Right forelimb (tissue), 1 donor: Measurements from ENCODE around the gene RBM17.
"Not testable (repeated sequence)": the region's sequence is repeated elsewhere in the genome, so short reads cannot be mapped to it uniquely, and the experiment has no call there.

Source experiments
- DNase-seq: peaks from one replicate; pipeline ENCODE4 v3.0.0-alpha.2; 2018

Gene RBM17

GRCh38 chr10:6138456-6138855, 49.6 kb downstream of the RBM17 start:
- DNase-seq = no peak

DNA sequence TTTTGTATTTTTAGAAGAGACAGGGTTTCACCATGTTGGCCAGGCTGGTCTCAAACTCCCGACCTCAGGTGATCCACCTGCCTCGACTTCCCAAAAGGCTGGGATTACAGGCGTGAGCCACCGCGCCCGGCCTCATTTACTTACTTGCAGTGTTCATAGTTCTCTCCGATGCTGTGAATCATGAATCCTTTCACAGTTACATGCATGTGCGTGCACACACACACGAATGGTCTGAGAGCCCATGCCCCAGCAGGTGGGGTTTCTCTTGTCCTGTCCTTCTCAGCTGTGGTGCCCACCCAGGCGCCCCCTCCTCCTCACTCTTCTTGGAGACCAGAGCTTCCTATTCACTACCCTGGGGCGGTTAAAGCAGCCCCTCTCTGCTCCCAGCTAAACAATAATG, 50.6 kb downstream of the RBM17 start:
- no peak for DNase-seq

GRCh38 chr10:6140141-6140841, 51.5 kb downstream of the RBM17 start:
- no peak for DNase-seq

DNA sequence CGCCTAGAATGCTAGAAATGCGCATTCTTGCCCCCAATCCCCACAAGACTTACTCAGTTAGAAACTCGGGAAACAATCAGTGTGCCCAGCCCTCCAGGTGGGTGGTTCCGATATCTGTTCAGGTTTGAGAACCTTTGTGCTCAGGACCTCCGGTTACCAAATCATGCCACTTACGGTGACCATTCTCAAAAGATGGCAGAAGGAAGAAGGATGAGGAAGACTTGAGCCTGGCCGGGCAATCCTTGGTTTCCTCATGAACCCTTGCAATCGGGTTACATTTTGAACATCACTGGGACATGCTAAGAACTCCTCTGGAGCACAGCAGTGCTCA, 52.1 kb downstream of the RBM17 start:
- no peak for DNase-seq

- no peak for DNase-seq
Observed at GRCh38 chr10:6141296-6142151, 52.7 kb downstream of the RBM17 start.

- not testable (repeated sequence) for DNase-seq
Observed at GRCh38 chr10:6142186-6142585, 53.4 kb downstream of the RBM17 start.

GRCh38 chr10:6142644-6143043, 53.8 kb downstream of the RBM17 start:
- no peak for DNase-seq

GRCh38 chr10:6143181-6143580, 54.3 kb downstream of the RBM17 start:
- DNase-seq = no peak

DNA sequence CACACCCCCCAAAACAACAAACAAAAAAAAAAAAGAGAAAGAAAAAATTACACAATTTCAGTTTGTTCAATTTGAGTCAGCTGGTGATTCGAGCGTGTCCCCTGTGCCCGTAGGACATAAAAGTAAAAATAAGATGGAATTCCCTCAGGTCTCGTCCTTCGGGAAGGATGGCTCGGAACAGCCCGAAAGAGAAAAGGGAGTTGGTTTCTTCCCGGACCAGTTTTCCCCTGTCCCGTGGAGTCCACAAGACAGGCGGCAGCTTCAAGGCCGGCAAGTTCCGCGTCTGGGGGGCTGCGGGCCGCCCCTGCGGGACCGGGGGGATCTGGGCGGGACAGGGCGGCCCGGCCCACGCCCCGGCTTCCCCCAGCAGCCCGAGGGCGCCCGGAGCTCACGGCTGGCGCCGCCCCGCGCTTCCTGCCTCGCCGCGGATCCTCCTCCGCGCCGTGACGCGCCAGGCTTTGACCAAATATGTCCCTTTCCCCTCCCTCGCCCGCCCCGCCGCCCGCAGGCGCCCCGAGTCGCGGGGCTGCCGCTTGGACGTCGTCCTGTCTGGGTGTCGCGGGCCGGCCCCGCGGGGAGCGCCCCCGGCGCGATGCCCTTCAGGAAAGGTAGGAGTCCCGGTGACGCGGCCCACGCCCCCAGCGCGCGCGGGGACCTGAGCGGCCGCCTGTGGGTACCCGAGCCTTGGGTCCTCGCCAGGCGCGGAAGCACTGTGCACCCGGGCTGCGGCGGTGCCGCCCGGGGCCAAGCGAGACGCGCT, 55.8 kb downstream of the RBM17 start:
- peak; percentile 89 for DNase-seq

DNA sequence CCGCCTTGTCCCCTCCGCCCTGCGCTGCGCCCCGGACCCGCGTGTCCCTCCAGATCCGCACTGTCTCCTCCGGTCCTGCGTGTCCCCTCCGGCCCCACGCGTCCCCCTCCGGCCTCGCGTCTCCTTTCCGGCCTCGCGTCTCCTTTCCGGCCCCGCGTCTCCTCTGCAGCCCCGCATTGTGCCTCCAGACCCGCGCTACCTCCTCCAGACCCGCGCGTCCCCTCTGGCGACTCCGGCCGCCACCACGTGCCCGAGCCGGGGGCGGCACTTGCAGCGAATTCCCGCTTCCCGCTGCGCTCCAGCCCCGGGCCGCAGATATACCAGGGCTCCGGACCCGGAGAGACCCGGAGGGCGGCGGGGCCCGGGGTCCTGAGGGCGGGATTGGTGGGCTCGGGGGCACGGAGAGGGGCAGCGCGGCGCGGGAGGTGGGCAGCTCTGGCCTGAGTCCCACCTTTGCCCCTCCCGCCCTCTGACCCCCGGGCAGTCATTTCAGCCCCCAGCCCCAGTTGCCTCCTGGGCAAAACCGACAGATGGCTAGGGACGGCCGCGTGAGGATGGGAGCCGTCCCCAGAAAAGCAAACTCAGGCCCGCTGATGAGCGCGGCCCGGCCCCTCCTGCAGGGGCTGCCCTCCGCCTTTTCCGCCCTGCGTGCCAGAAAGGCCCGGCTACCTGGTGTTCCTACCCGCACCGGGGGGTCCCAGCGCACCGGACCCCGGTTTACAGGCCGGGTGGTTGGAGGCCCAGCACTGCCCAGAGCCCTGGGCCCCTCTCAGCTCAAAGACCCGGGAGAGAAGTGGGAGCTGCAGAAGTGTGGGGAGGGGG, 56.5 kb downstream of the RBM17 start:
- DNase-seq = peak; percentile 64

GRCh38 chr10:6146013-6146785, 57.4 kb downstream of the RBM17 start:
- DNase-seq = no peak

DNA sequence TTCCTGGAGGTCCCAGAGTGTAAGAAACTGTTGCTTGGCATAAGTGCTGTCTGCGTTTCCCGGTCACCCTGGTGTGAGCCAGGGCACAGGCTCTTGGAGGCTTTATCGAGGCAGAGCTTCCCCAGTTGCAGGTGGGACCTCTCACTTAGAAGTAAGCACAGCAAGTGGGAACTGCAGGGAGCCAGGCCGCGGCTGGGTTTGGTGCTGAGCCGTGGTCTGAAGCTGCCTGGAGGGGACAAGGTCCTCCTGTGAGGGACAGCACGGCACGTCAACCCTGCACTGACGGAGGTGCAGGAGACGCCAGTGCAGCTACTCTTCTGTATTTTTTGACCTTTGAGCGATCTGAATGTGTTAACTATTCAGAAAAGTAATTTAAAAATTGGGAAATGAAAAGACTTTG, 58.1 kb downstream of the RBM17 start:
- no peak for DNase-seq

GRCh38 chr10:6148251-6148701, 59.4 kb downstream of the RBM17 start:
- DNase-seq = no peak

- DNase-seq = no peak
Observed at GRCh38 chr10:6148908-6149307, 60.1 kb downstream of the RBM17 start.

- peak; percentile 59 for DNase-seq
Observed at GRCh38 chr10:6151087-6151977, 62.5 kb downstream of the RBM17 start.

DNA sequence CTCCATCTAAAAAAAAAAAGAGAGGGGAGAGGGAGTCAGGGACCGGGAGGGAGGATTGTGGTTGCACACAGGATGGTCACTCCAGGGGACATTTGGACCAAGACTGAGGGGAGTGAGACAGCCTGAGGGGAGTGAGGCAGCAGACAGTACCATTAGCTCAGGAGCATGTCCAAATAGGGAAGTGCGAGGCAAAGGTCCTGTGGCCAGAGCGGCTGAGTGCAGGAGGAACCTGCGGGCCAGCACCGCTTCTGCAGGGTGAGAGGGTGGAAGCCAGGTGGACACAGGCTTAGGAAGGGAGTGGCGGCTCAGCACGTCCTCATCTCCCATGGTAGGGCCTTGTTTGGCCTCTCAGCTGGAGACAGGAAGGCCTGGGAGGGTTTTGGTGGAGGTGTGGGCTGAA, 65.0 kb downstream of the RBM17 start:
- no peak for DNase-seq

GRCh38 chr10:6154566-6154965, 65.7 kb downstream of the RBM17 start:
- DNase-seq = no peak

DNA sequence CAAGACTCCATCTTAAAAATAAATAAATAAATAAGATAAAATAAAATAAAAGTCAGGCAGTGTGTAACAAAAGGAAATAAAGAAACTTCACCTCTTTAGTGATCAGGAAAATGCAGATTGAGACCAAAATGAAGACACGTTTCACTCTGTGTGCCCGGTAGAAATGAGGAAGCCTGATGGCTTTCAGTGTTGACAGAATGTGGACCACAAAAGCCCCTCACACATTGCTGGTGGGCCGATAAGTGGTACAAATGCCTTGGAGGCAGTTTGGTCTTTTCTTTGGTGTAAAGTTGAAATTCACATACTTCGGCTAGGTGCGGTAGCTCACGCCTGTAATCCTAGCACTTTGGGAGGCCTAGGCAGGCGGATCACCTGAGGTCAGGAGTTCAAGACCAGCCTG, 69.4 kb downstream of the RBM17 start:
- no peak for DNase-seq

DNA sequence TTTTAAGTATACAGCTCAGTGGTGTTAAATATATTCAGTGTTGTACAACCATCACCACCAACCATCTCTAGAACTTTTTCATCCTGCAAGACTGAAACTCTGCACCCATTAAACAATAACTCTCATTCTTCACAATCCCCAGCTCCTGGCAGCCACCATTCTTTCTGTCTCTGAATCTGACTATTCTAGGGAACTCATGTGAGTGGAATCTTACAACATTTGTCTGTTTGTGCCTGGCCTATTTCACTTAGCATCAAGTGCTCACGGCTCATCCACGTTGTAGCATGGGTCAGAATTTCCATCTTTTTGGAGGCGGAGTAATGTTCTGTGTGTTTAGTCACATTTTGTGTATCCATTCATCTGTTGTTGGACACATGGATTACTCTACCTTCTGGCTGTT, 73.1 kb downstream of the RBM17 start:
- DNase-seq = no peak

GRCh38 chr10:6162589-6163356, 73.9 kb downstream of the RBM17 start:
- DNase-seq = no peak
